GM18526 (cell line): ENCODE measurements around the gene ERI3.

Experiments
- POLR2A ChIP-seq: IDR thresholded peaks from 3 replicates; pipeline ENCODE4 v1.6.1; 2011; ENCODE audit not compliant: insufficient read length; ENCODE audit errors: extremely low read depth

Gene ERI3

GRCh38 chr1:44246806-44247205, 108.3 kb downstream of the ERI3 start:
- TF ChIP-seq POLR2A = no peak

- TF ChIP-seq POLR2A = no peak
Observed at GRCh38 chr1:44244986-44245385, 110.1 kb downstream of the ERI3 start.

GRCh38 chr1:44243782-44244495, 111.1 kb downstream of the ERI3 start:
- TF ChIP-seq POLR2A = no peak

GRCh38 chr1:44242746-44243145, 112.3 kb downstream of the ERI3 start:
- TF ChIP-seq POLR2A = no peak

GRCh38 chr1:44240802-44241671, 114.0 kb downstream of the ERI3 start:
- TF ChIP-seq POLR2A = no peak

GRCh38 chr1:44239961-44240371, 115.1 kb downstream of the ERI3 start:
- TF ChIP-seq POLR2A = no peak

- no peak for TF ChIP-seq POLR2A
Observed at GRCh38 chr1:44239331-44239960, 115.6 kb downstream of the ERI3 start.

- TF ChIP-seq POLR2A = no peak
Observed at GRCh38 chr1:44238660-44239059, 116.4 kb downstream of the ERI3 start.

GRCh38 chr1:44237721-44238457, 117.2 kb downstream of the ERI3 start:
- TF ChIP-seq POLR2A = no peak

GRCh38 chr1:44236490-44237272, 118.4 kb downstream of the ERI3 start:
- TF ChIP-seq POLR2A = no peak

- TF ChIP-seq POLR2A = no peak
Observed at GRCh38 chr1:44235808-44236207, 119.2 kb downstream of the ERI3 start.

- TF ChIP-seq POLR2A = no peak
Observed at GRCh38 chr1:44233593-44233992, 121.5 kb downstream of the ERI3 start.

- TF ChIP-seq POLR2A = no peak
Observed at GRCh38 chr1:44230796-44231195, 124.3 kb downstream of the ERI3 start.

GRCh38 chr1:44229435-44230167, 125.5 kb downstream of the ERI3 start:
- TF ChIP-seq POLR2A = no peak
